H9 (cell line): ENCODE data around the gene EIF4G2. TPM values are rescaled to one million over a fixed set of nuclear protein-coding genes. Genes with fewer than 3 reads are reported as not detected.

Experiments used
- DNase-seq: peaks from one replicate; pipeline ENCODE4 v3.0.0-alpha.2; 2017
- H2AFZ ChIP-seq: one replicate; pipeline ENCODE4 v1.6.1; 2013; ENCODE audit warnings: mild to moderate bottlenecking, low read length, control low read depth, moderate library complexity
- H2AK5ac ChIP-seq: 2 replicates; pipeline ENCODE4 v1.6.1; 2013; ENCODE audit warnings: low read length, control low read depth, mixed read lengths; ENCODE audit not compliant: insufficient read length
- H2BK120ac ChIP-seq: one replicate; pipeline ENCODE4 v1.6.1; 2013; ENCODE audit warnings: low read depth, mild to moderate bottlenecking, low read length, control low read depth, inconsistent platforms; ENCODE audit not compliant: poor library complexity, severe bottlenecking
- H2BK12ac ChIP-seq: 2 replicates; pipeline ENCODE4 v1.6.1; 2013; ENCODE audit warnings: low read length, control low read depth, mixed read lengths, low read depth; ENCODE audit not compliant: insufficient read length
- H2BK15ac ChIP-seq: 2 replicates; pipeline ENCODE4 v1.6.1; 2013; ENCODE audit warnings: low read depth, low read length, control low read depth
- H2BK20ac ChIP-seq: one replicate; pipeline ENCODE4 v1.6.1; 2013; ENCODE audit warnings: low read depth, mild to moderate bottlenecking, low read length, control low read depth, inconsistent platforms; ENCODE audit not compliant: poor library complexity, severe bottlenecking
- H2BK5ac ChIP-seq: 2 replicates; pipeline ENCODE4 v1.6.1; 2013; ENCODE audit warnings: low read length, control low read depth, mixed read lengths; ENCODE audit not compliant: insufficient read length
- H3K14ac ChIP-seq: 2 replicates; pipeline ENCODE4 v1.6.1; 2013; ENCODE audit warnings: low read length, control low read depth; ENCODE audit not compliant: insufficient read depth
- H3K18ac ChIP-seq: 2 replicates; pipeline ENCODE4 v1.6.1; 2013; ENCODE audit warnings: low read depth, mild to moderate bottlenecking, mixed read lengths, low read length, control low read depth; ENCODE audit not compliant: insufficient read length
- H3K23ac ChIP-seq: 2 replicates; pipeline ENCODE4 v1.6.1; 2013; ENCODE audit warnings: low read length, control low read depth, mixed read lengths, low read depth; ENCODE audit not compliant: insufficient read length
- H3K23me2 ChIP-seq: 2 replicates; pipeline ENCODE4 v1.6.1; 2013; ENCODE audit warnings: low read depth, mild to moderate bottlenecking, mixed read lengths, low read length, control low read depth; ENCODE audit not compliant: insufficient read length, poor library complexity, severe bottlenecking
- H3K27ac ChIP-seq: 2 replicates; pipeline ENCODE4 v1.5.1; 2013; ENCODE audit warnings: low read length, control low read depth, mixed read lengths, low read depth; ENCODE audit not compliant: insufficient read length
- H3K27me3 ChIP-seq: 2 replicates; pipeline ENCODE4 v1.6.1; 2013; ENCODE audit warnings: low read length, control low read depth, inconsistent platforms; ENCODE audit not compliant: insufficient read depth
- H3K4ac ChIP-seq: 2 replicates; pipeline ENCODE4 v1.6.1; 2013; ENCODE audit warnings: low read depth, mild to moderate bottlenecking, control low read depth, inconsistent platforms, low read length, moderate library complexity
- H3K4me1 ChIP-seq: 2 replicates; pipeline ENCODE4 v1.6.1; 2013; ENCODE audit warnings: low read length, control low read depth, inconsistent platforms; ENCODE audit not compliant: insufficient read depth
- H3K4me2 ChIP-seq: 2 replicates; pipeline ENCODE4 v1.6.1; 2013; ENCODE audit warnings: low read length, control low read depth, mixed read lengths; ENCODE audit not compliant: insufficient read length, insufficient read depth
- H3K56ac ChIP-seq: 2 replicates; pipeline ENCODE4 v1.6.1; 2013; ENCODE audit warnings: low read depth, mild to moderate bottlenecking, mixed read lengths, low read length, control low read depth; ENCODE audit not compliant: insufficient read length
- H3K79me1 ChIP-seq: 2 replicates; pipeline ENCODE4 v1.6.1; 2013; ENCODE audit warnings: low read depth, mild to moderate bottlenecking, moderate library complexity, low read length, control low read depth, inconsistent platforms; ENCODE audit not compliant: insufficient read depth, poor library complexity, severe bottlenecking
- H3K79me2 ChIP-seq: 2 replicates; pipeline ENCODE4 v1.6.1; 2013; ENCODE audit warnings: low read length, control low read depth, inconsistent platforms; ENCODE audit not compliant: insufficient read depth
- H3K9ac ChIP-seq: 2 replicates; pipeline ENCODE4 v1.6.1; 2013; ENCODE audit warnings: low read length, control low read depth, mixed read lengths; ENCODE audit not compliant: insufficient read length; ENCODE audit errors: extremely low read depth
- H3K9me3 ChIP-seq: one replicate; pipeline ENCODE4 v1.6.1; 2013; ENCODE audit warnings: low read depth, low read length, inconsistent platforms; ENCODE audit not compliant: control insufficient read depth
- H3T11ph ChIP-seq: one replicate; pipeline ENCODE4 v1.6.1; 2013; ENCODE audit warnings: mild to moderate bottlenecking, low read length, control low read depth, inconsistent platforms
- H4K20me1 ChIP-seq: one replicate; pipeline ENCODE4 v1.6.1; 2013; ENCODE audit not compliant: control insufficient read depth, insufficient read length, insufficient read depth
- H4K5ac ChIP-seq: 2 replicates; pipeline ENCODE4 v1.6.1; 2013; ENCODE audit warnings: low read depth, mild to moderate bottlenecking, mixed read lengths, low read length, control low read depth; ENCODE audit not compliant: insufficient read length
- H4K8ac ChIP-seq: replicated peaks from 2 replicates; pipeline ENCODE4 v1.6.1; 2013; ENCODE audit warnings: low read length, control low read depth, mixed read lengths, low read depth; ENCODE audit not compliant: insufficient read length
- H4K91ac ChIP-seq: 2 replicates; pipeline ENCODE4 v1.6.1; 2013; ENCODE audit warnings: low read depth, mild to moderate bottlenecking, moderate library complexity, mixed read lengths, low read length, control low read depth; ENCODE audit not compliant: insufficient read length
- H3K27ac Mint-ChIP-seq, 3 experiments: 2 replicates in 2 of 3; 3 replicates in 1 of 3; pipeline ENCODE4 v1.8.0; 2020 to 2021; ENCODE audit warnings: mixed read lengths in 3 of 3, mild to moderate bottlenecking in 1 of 3, moderate library complexity in 1 of 3
- H3K27me3 Mint-ChIP-seq: 2 replicates; pipeline ENCODE4 v1.8.0; 2021; ENCODE audit warnings: low read depth, mild to moderate bottlenecking, moderate library complexity, mixed read lengths
- H3K36me3 Mint-ChIP-seq, 3 experiments: 2 replicates in 2 of 3; 3 replicates in 1 of 3; pipeline ENCODE4 v1.8.0; 2020 to 2021; ENCODE audit warnings: low read depth in 3 of 3, mixed read lengths in 3 of 3; ENCODE audit not compliant: insufficient read depth in 1 of 3
- H3K4me1 Mint-ChIP-seq, 2 experiments: 2 replicates each; pipeline ENCODE4 v1.8.0; 2020; ENCODE audit warnings: mixed read lengths in 2 of 2
- H3K4me3 Mint-ChIP-seq, 2 experiments: 2 replicates in 1 of 2; 3 replicates in 1 of 2; pipeline ENCODE4 v1.8.0; 2020 to 2021; ENCODE audit warnings: mild to moderate bottlenecking in 2 of 2, mixed read lengths in 2 of 2, moderate library complexity in 1 of 2
- H3K9me3 Mint-ChIP-seq, 2 experiments: 2 replicates in 1 of 2; 3 replicates in 1 of 2; pipeline ENCODE4 v1.8.0; 2020; ENCODE audit warnings: mild to moderate bottlenecking in 2 of 2, mixed read lengths in 2 of 2, moderate library complexity in 1 of 2
- WGBS: extraction: QIAGEN DNeasy Blood & Tissue Kit; methylation state at CpG from one replicate; pipeline ENCODE4 v1.1.7; 2013; ENCODE audit warnings: missing lambda C conversion rate, low lambda C conversion rate, mixed read lengths; ENCODE audit not compliant: insufficient read length; ENCODE audit errors: extremely low coverage; 5-methylcytosine and 5-hydroxymethylcytosine counted together
- total RNA-seq: library from RNA; stranded (reverse); gene quantifications from 2 replicates; pipeline ENCODE4 v1.2.1, GENCODE V29; 2021
- TF ChIP-seq, protein P1 (sequence below): fragments of 200-600 bp; sonication (generic); conservative IDR thresholded peaks from 3 replicates; pipeline ENCODE4 v1.8.0; 2021; ENCODE audit warnings: antibody characterized with exemption, mild to moderate bottlenecking

Gene EIF4G2
- total RNA-seq, 1 experiment from 2014 or later = 1,013 TPM

DNA sequence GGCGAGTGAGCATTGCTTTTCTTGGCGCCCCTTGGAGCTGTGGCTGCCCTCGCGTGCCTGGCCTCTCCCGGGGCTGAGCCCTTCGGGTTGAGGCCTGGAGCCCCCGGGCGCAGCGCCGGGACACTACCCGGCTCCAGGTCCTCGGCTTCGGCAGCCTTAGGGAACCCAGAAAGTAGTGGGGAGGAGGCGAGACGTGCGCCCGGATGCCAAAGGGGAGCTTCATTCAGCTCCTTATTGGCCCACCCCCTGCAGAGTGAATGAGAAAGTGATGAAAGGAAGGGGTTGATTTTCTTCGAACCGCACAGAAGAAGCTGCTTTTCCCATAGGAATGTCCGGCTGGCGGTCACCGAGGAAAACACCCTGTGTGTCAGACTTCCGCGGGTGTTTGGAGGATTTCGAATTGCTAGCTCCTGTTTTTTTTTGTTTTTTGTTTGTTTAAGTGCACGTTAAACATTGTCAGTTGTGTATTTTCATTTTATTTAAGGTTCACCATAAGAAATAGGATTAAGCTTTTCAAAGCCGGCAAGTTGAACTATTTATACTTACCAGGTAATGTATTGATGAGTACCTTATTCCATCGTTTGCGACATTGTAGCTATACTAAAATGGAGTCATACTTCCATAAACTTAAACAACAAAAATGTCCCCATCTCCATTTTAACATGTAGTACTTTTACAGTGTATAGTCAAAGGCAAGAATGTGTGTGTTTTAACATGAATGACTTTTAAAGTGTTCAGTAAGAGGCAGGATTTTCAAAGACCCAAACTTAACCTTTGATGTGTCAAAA, 841 bp upstream of the EIF4G2 start:
- H4K8ac ChIP-seq = no peak overlapping the region
- Mint-ChIP-seq H3K4me3 (peak overlapping the region; percentile 94 to 97), H3K27me3 (no peaks in the 10 kb centered on the region), H3K36me3 (peaks cover 30 to 39% (median 37%) of the 10 kb centered on the region in 3 experiments), H3K9me3 (peaks cover 0 to 4% of the 10 kb centered on the region in 2 experiments; a peak in 2 of 5 replicates), H3K4me1 (peaks cover 19 to 30% of the 10 kb centered on the region in 2 experiments), H3K27ac (peak overlapping the region; percentile 99 to 100 (median 99))
- H3K27ac ChIP-seq = peak overlapping the region; percentile 34
- no peaks in the 10 kb centered on the region for H3K9me3 ChIP-seq
- H4K5ac ChIP-seq = no peak overlapping the region
- H3K18ac ChIP-seq = peak overlapping the region; percentile 95
- H3K23me2 ChIP-seq = no peaks in the 10 kb centered on the region
- H3K4me1 ChIP-seq = no peaks in the 10 kb centered on the region
- DNase-seq = peak; percentile 69
- H3T11ph ChIP-seq = no peak overlapping the region
- TF ChIP-seq, protein P1, sequence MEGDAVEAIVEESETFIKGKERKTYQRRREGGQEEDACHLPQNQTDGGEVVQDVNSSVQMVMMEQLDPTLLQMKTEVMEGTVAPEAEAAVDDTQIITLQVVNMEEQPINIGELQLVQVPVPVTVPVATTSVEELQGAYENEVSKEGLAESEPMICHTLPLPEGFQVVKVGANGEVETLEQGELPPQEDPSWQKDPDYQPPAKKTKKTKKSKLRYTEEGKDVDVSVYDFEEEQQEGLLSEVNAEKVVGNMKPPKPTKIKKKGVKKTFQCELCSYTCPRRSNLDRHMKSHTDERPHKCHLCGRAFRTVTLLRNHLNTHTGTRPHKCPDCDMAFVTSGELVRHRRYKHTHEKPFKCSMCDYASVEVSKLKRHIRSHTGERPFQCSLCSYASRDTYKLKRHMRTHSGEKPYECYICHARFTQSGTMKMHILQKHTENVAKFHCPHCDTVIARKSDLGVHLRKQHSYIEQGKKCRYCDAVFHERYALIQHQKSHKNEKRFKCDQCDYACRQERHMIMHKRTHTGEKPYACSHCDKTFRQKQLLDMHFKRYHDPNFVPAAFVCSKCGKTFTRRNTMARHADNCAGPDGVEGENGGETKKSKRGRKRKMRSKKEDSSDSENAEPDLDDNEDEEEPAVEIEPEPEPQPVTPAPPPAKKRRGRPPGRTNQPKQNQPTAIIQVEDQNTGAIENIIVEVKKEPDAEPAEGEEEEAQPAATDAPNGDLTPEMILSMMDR = no peak
- H2BK5ac ChIP-seq = no peak overlapping the region
- no peak overlapping the region for H3K23ac ChIP-seq
- H4K91ac ChIP-seq = no peak overlapping the region
- H3K4me2 ChIP-seq = peak overlapping the region; percentile 37
- no peak overlapping the region for H3K4ac ChIP-seq
- H2AK5ac ChIP-seq = no peak overlapping the region
- peak overlapping the region; percentile 70 for H3K9ac ChIP-seq
- H2BK15ac ChIP-seq = no peak overlapping the region
- no CpG with 5 or more reads among the region's 29 CpGs for whole genome bisulfite sequencing
- H3K27me3 ChIP-seq = no peaks in the 10 kb centered on the region
- H3K79me2 ChIP-seq = peaks cover 14% of the 10 kb centered on the region; the same call in 1 of the 2 replicates
- H2BK20ac ChIP-seq = no peak overlapping the region
- no peak overlapping the region for H2AFZ ChIP-seq
- H2BK12ac ChIP-seq = no peak overlapping the region
- H3K14ac ChIP-seq = peak overlapping the region; percentile 91
- H4K20me1 ChIP-seq = no peaks in the 10 kb centered on the region
- H3K79me1 ChIP-seq = no peaks in the 10 kb centered on the region
- no peak overlapping the region for H3K56ac ChIP-seq
- no peak overlapping the region for H2BK120ac ChIP-seq
